HepG2 (cell line): ENCODE measurements around the gene SRSF2. TPM values are rescaled to one million over a fixed set of nuclear protein-coding genes. Genes with fewer than 3 reads are reported as not detected.

Source experiments
- ATAC-seq: fragments of 200-7000 bp; cut with Tn5 transposase; 3 replicates; pipeline ENCODE4 v1.9.1; 2020; ENCODE audit warnings: mild to moderate bottlenecking, moderate library complexity
- BruUV-seq: library from RNA; stranded (reverse); fragments of 400-500 nt; replicated peaks from 2 replicates; lab custom pipeline; 2021; lab: Mats Ljungman, UMichigan
- CTCF ChIA-PET: fragments of 300-600 bp; formaldehyde crosslinking; extraction: SDS; loops from one replicate; lab custom pipeline; 2021; ENCODE audit warnings: low total read pairs, inconsistent platforms, low intra/inter-chr PET ratio; lab: Yijun Ruan, JAX
- POLR2A ChIA-PET: fragments of 350-600 bp; sonication (Branson Sonifier 250); formaldehyde crosslinking; loops from one replicate; lab custom pipeline; 2020; ENCODE audit warnings: antibody characterized with exemption, inconsistent platforms; lab: Yijun Ruan, JAX
- DNase-seq: peaks from one replicate; pipeline ENCODE4 v3.0.0-alpha.2; 2015; ENCODE audit warnings: low spot score
- FAIRE-seq: peaks from 3 replicates; lab custom pipeline; 2011; peaks lifted over from hg19 to GRCh38; lab: Jason Lieb, UNC
- H2AFZ ChIP-seq: one replicate; pipeline ENCODE4 v1.6.1; 2011; ENCODE audit warnings: low read length, inconsistent platforms
- H3K27ac ChIP-seq: fragments of 300-600 bp; 3 replicates; pipeline ENCODE4 v1.8.0; 2011; ENCODE audit warnings: mixed run types, mild to moderate bottlenecking, mixed read lengths, low read length, inconsistent platforms; ENCODE audit not compliant: insufficient read depth; ENCODE audit errors: extremely low read length
- H3K27me3 ChIP-seq, 2 experiments: fragments of 200-600 bp in 1 of 2; 2 replicates in 1 of 2; 3 replicates in 1 of 2; pipeline versions ENCODE4 v1.6.0 to v1.8.0; 2011; ENCODE audit warnings: low read length in 2 of 2, mild to moderate bottlenecking in 2 of 2, moderate library complexity in 2 of 2, inconsistent platforms in 1 of 2; ENCODE audit not compliant: insufficient read depth in 2 of 2, control insufficient read depth in 1 of 2
- H3K36me3 ChIP-seq, 2 experiments: fragments of 200-600 bp in 1 of 2; replicated peaks in 1 of 2; 2 replicates in 1 of 2; 3 replicates in 1 of 2; pipeline versions ENCODE4 v1.5.1 to v1.8.0; 2011; ENCODE audit warnings: low read length in 2 of 2, inconsistent platforms in 1 of 2; ENCODE audit not compliant: insufficient read depth in 2 of 2, control insufficient read depth in 1 of 2
- H3K4me1 ChIP-seq: 2 replicates; pipeline ENCODE4 v1.5.1; 2012; ENCODE audit warnings: low read length, inconsistent platforms; ENCODE audit not compliant: insufficient read depth
- H3K4me2 ChIP-seq: 2 replicates; pipeline ENCODE4 v1.6.0; 2011; ENCODE audit warnings: low read depth, low read length, inconsistent platforms
- H3K4me3 ChIP-seq, 3 experiments: fragments of 200-600 bp in 1 of 3; sonication (generic), shearing (Covaris generic) in 1 of 3; replicated peaks in 1 of 3; 2 replicates each; pipeline ENCODE4 v1.5.1; 2011 to 2016; ENCODE audit warnings: low read length in 3 of 3, inconsistent platforms in 2 of 3, low read depth in 2 of 3, mild to moderate bottlenecking in 2 of 3, control low read depth in 1 of 3, mixed read lengths in 1 of 3; ENCODE audit not compliant: insufficient read depth in 1 of 3
- H3K79me2 ChIP-seq: one replicate; pipeline ENCODE4 v1.6.1; 2011; ENCODE audit warnings: low read length, inconsistent platforms; ENCODE audit not compliant: insufficient read depth
- H3K9ac ChIP-seq: 2 replicates; pipeline ENCODE4 v1.6.0; 2011; ENCODE audit warnings: mild to moderate bottlenecking, low read depth, low read length, inconsistent platforms; ENCODE audit not compliant: insufficient read depth
- H3K9me3 ChIP-seq: 2 replicates; pipeline ENCODE4 v1.5.1; 2012; ENCODE audit warnings: mild to moderate bottlenecking, low read length
- H4K20me1 ChIP-seq: 2 replicates; pipeline ENCODE4 v1.6.0; 2011; ENCODE audit warnings: inconsistent platforms, mild to moderate bottlenecking, low read length, moderate library complexity; ENCODE audit not compliant: insufficient read depth
- BRCA1 ChIP-seq: sonication (generic); formaldehyde crosslinking; IDR thresholded peaks from 2 replicates; pipeline ENCODE4 v1.4.0; 2020; ENCODE audit warnings: missing genetic modification reagents
- CC2D1A ChIP-seq: sonication (generic); formaldehyde crosslinking; IDR thresholded peaks from 2 replicates; pipeline ENCODE4 v1.8.1; 2023; ENCODE audit warnings: mild to moderate bottlenecking, missing genetic modification reagents
- GABPB1 ChIP-seq: IDR thresholded peaks from 2 replicates; pipeline ENCODE4 v1.6.1; 2016; ENCODE audit warnings: mild to moderate bottlenecking, missing genetic modification reagents, moderate library complexity, missing compliant biosample characterization
- IKZF1 ChIP-seq: fragments of 450-650 bp; IDR thresholded peaks from 2 replicates; pipeline ENCODE4 v1.7.1; 2016
- ISX ChIP-seq: sonication (generic); formaldehyde crosslinking; conservative IDR thresholded peaks from 2 replicates; pipeline ENCODE4 v1.5.0; 2020; ENCODE audit warnings: missing genetic modification reagents
- NFYC ChIP-seq: IDR thresholded peaks from 2 replicates; pipeline ENCODE4 v1.6.1; 2016; ENCODE audit warnings: missing genetic modification reagents, missing compliant biosample characterization
- SAP130 ChIP-seq: IDR thresholded peaks from 2 replicates; pipeline ENCODE4 v1.6.1; 2016; ENCODE audit warnings: low read depth
- THRA ChIP-seq: sonication (generic); formaldehyde crosslinking; IDR thresholded peaks from 2 replicates; pipeline ENCODE4 v1.4.0; 2020; ENCODE audit warnings: missing genetic modification reagents, borderline replicate concordance
- ZFP62 ChIP-seq: sonication (generic); formaldehyde crosslinking; IDR thresholded peaks from 2 replicates; pipeline ENCODE4 v1.4.0; 2020; ENCODE audit warnings: missing genetic modification reagents
- ZKSCAN5 ChIP-seq: sonication (generic); formaldehyde crosslinking; IDR thresholded peaks from 2 replicates; pipeline ENCODE4 v1.5.1; 2020; ENCODE audit warnings: mild to moderate bottlenecking, missing genetic modification reagents
- ZMYM2 ChIP-seq: sonication (generic); formaldehyde crosslinking; IDR thresholded peaks from 2 replicates; pipeline ENCODE4 v1.8.0; 2022; ENCODE audit warnings: mild to moderate bottlenecking, missing genetic modification reagents
- ZNF280B ChIP-seq: sonication (generic); formaldehyde crosslinking; IDR thresholded peaks from 2 replicates; pipeline ENCODE4 v1.5.0; 2020; ENCODE audit warnings: missing genetic modification reagents, mild to moderate bottlenecking, borderline replicate concordance
- ZNF543 ChIP-seq: sonication (generic); formaldehyde crosslinking; IDR thresholded peaks from 2 replicates; pipeline ENCODE4 v1.4.0; 2020; ENCODE audit warnings: mild to moderate bottlenecking, missing genetic modification reagents
- ZNF724P ChIP-seq: sonication (generic); formaldehyde crosslinking; IDR thresholded peaks from 2 replicates; pipeline ENCODE4 v1.8.0; 2022; ENCODE audit warnings: missing genetic modification reagents, borderline replicate concordance
- ZSCAN22 ChIP-seq: sonication (generic); formaldehyde crosslinking; IDR thresholded peaks from 2 replicates; pipeline ENCODE4 v1.4.0; 2020; ENCODE audit warnings: mild to moderate bottlenecking, missing genetic modification reagents
- WGBS: methylation state at CpG from one replicate; pipeline ENCODE4 v1.1.6; 2017; ENCODE audit warnings: low lambda C conversion rate; 5-methylcytosine and 5-hydroxymethylcytosine counted together
- in situ Hi-C: cut with HindIII; loops from 2 replicates; pipeline ENCODE4 v1.10.0; 2017; ENCODE audit warnings: low pct_unique_long_range_greater_than_20kb; ENCODE audit not compliant: extremely low pct_ligation_motif_present
- intact Hi-C: fragments of 100-400 bp; cut with micrococcal nuclease; formaldehyde crosslinking; loops from one replicate; pipeline ENCODE4 v1.10.0; 2022; ENCODE audit not compliant: unreplicated experiment
- polyA plus RNA-seq, 8 experiments: library from polyadenylated mRNA; depleted of rRNA in 3 of 8; stranded (reverse) in 7 of 8; unstranded in 1 of 8; fragments of >200 nt; fragmentation: Illumina TruSeq in 4 of 8; extraction: Trizol in 4 of 8; gene quantifications; 2 replicates each; pipeline versions ENCODE4 v1.2.1 to v1.2.3, GENCODE V29; 2011 to 2016; ENCODE audit warnings: low read depth in 4 of 8, missing spikeins in 1 of 8, mixed read lengths in 1 of 8; ENCODE audit not compliant: insufficient read depth in 1 of 8
- total RNA-seq, 5 experiments: library from RNA; depleted of rRNA; stranded (reverse); fragments of >200 nt; fragmentation: Illumina TruSeq; extraction: Trizol; gene quantifications; 2 replicates each; pipeline ENCODE4 v1.2.3, GENCODE V29; 2016; ENCODE audit warnings: low read depth in 1 of 5
- TF ChIP-seq, protein P1 (sequence below): sonication (generic); formaldehyde crosslinking; IDR thresholded peaks from 2 replicates; pipeline ENCODE4 v1.4.0; 2020; ENCODE audit warnings: missing genetic modification reagents
- TF ChIP-seq, protein P2 (sequence below): sonication (generic); formaldehyde crosslinking; IDR thresholded peaks from 2 replicates; pipeline ENCODE4 v1.8.1; 2023; ENCODE audit warnings: mild to moderate bottlenecking, missing genetic modification reagents

The SRSF2 gene
- total and polyA plus RNA-seq, 2 of the 13 experiments (the other 11 are each of a cell fraction or from before 2014, with no cell fraction given), result 306 to 319 TPM

DNA sequence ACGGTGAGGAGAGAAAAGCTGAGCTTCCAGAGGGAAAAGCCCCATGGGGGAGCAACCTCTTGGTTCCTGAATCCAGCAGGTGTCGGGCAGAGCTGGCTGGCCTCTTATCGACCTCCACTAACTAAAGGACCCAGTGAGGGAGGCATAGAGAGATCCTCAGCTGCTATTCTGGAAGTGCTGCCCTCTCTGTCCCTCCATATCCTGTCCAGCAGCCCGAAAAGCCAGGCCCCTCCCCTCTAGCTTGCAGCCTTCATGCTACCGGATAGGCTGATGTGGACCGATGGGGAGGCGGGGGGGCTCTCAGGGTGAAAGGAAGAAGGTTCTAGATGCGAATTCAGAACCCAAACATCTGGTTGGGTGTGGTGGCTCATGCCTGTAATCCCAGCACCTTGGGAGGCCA lies 51.3 kb downstream of the SRSF2 start:
- WGBS, result 96% methylated on average over 8 of the region's 8 CpGs
- Histone ChIP-seq H3K9me3 (no peaks in the 10 kb centered on the region), H3K79me2 (no peaks in the 10 kb centered on the region), H2AFZ (no peak overlapping the region), H3K9ac (no peak overlapping the region), H3K4me3 (no peak overlapping the region), H3K36me3 (peaks cover 7 to 15% of the 10 kb centered on the region in 2 experiments; a peak in 4 of 5 replicates), H3K4me1 (peaks cover 45% of the 10 kb centered on the region), H4K20me1 (no peaks in the 10 kb centered on the region), H3K27me3 (no peaks in the 10 kb centered on the region), H3K27ac (no peak overlapping the region), H3K4me2 (no peak overlapping the region)
- no peak for TF ChIP-seq ZMYM2 (CRISPR knock-in tag)
- TF ChIP-seq ISX (CRISPR knock-in tag), result no peak
- TF ChIP-seq, protein P1, sequence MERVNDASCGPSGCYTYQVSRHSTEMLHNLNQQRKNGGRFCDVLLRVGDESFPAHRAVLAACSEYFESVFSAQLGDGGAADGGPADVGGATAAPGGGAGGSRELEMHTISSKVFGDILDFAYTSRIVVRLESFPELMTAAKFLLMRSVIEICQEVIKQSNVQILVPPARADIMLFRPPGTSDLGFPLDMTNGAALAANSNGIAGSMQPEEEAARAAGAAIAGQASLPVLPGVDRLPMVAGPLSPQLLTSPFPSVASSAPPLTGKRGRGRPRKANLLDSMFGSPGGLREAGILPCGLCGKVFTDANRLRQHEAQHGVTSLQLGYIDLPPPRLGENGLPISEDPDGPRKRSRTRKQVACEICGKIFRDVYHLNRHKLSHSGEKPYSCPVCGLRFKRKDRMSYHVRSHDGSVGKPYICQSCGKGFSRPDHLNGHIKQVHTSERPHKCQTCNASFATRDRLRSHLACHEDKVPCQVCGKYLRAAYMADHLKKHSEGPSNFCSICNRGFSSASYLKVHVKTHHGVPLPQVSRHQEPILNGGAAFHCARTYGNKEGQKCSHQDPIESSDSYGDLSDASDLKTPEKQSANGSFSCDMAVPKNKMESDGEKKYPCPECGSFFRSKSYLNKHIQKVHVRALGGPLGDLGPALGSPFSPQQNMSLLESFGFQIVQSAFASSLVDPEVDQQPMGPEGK (CRISPR knock-in tag), result no peak
- no peak for TF ChIP-seq ZFP62 (CRISPR knock-in tag)
- TF ChIP-seq SAP130, result no peak
- no peak for TF ChIP-seq ZNF280B (CRISPR knock-in tag)
- TF ChIP-seq NFYC (CRISPR knock-in tag), result no peak
- no peak for TF ChIP-seq IKZF1
- TF ChIP-seq, protein P2, sequence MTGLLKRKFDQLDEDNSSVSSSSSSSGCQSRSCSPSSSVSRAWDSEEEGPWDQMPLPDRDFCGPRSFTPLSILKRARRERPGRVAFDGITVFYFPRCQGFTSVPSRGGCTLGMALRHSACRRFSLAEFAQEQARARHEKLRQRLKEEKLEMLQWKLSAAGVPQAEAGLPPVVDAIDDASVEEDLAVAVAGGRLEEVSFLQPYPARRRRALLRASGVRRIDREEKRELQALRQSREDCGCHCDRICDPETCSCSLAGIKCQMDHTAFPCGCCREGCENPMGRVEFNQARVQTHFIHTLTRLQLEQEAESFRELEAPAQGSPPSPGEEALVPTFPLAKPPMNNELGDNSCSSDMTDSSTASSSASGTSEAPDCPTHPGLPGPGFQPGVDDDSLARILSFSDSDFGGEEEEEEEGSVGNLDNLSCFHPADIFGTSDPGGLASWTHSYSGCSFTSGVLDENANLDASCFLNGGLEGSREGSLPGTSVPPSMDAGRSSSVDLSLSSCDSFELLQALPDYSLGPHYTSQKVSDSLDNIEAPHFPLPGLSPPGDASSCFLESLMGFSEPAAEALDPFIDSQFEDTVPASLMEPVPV, result no peak
- TF ChIP-seq THRA (CRISPR knock-in tag), result no peak
- TF ChIP-seq ZKSCAN5, result no peak
- no peak for TF ChIP-seq ZNF543 (CRISPR knock-in tag)
- no peak for TF ChIP-seq CC2D1A (CRISPR knock-in tag)
- TF ChIP-seq ZSCAN22 (CRISPR knock-in tag), result no peak
- TF ChIP-seq GABPB1 (CRISPR knock-in tag), result no peak
- TF ChIP-seq ZNF724P (CRISPR knock-in tag), result no peak
- no peak for TF ChIP-seq BRCA1 (CRISPR knock-in tag)
- CTCF ChIA-PET, result no interaction called here
- POLR2A ChIA-PET, result interaction anchor here (0.9 kb wide), 1 partner anchor 14 kb away, joined by 4 read pairs; no protein-coding TSS in a partner anchor
- ATAC-seq (no peak), DNase-seq (no peak), FAIRE-seq (no peak)
- intact Hi-C loops (no loop called here), in situ Hi-C loops (no loop called here)
- BruUV-seq, result no TSS peak
